NCI-H146 (cell line): ENCODE measurements around the gene ARHGAP26.
"Not testable (repeated sequence)": the region's sequence is repeated elsewhere in the genome, so short reads cannot be mapped to it uniquely, and the experiment has no call there.

Source experiments
- DNase-seq: peaks from one replicate; lab custom pipeline; 2025; lab: John Stamatoyannopoulos, UW

The ARHGAP26 gene

GRCh38 chr5:142959683-142960657, 189.8 kb downstream of the ARHGAP26 start:
- no peak for DNase-seq

- DNase-seq: no peak
These were observed 191.4 kb downstream of the ARHGAP26 start for GRCh38 chr5:142961440-142962173.

GRCh38 chr5:142962174-142962533, 192.0 kb downstream of the ARHGAP26 start:
- DNase-seq: no peak

GRCh38 chr5:142965258-142966120, 195.3 kb downstream of the ARHGAP26 start:
- DNase-seq: not testable (repeated sequence)

- DNase-seq: no peak
These were observed 195.9 kb downstream of the ARHGAP26 start for GRCh38 chr5:142966121-142966420.

- DNase-seq: no peak
These were observed 199.0 kb downstream of the ARHGAP26 start for GRCh38 chr5:142969186-142969585.

- no peak for DNase-seq
These were observed 199.7 kb downstream of the ARHGAP26 start for GRCh38 chr5:142969624-142970439.

GRCh38 chr5:142970440-142971030, 200.4 kb downstream of the ARHGAP26 start:
- no peak for DNase-seq

- DNase-seq: no peak
These were observed 201.3 kb downstream of the ARHGAP26 start for GRCh38 chr5:142971303-142972013.

- DNase-seq: no peak
These were observed 201.9 kb downstream of the ARHGAP26 start for GRCh38 chr5:142972064-142972570.

GRCh38 chr5:142973932-142974331, 203.8 kb downstream of the ARHGAP26 start:
- DNase-seq: no peak

GRCh38 chr5:142974409-142974808, 204.2 kb downstream of the ARHGAP26 start:
- DNase-seq: no peak

GRCh38 chr5:142976861-142977260, 206.7 kb downstream of the ARHGAP26 start:
- no peak for DNase-seq

GRCh38 chr5:142977363-142978051, 207.3 kb downstream of the ARHGAP26 start:
- no peak for DNase-seq

GRCh38 chr5:142978252-142978651, 208.1 kb downstream of the ARHGAP26 start:
- no peak for DNase-seq

- no peak for DNase-seq
These were observed 208.5 kb downstream of the ARHGAP26 start for GRCh38 chr5:142978726-142979125.

GRCh38 chr5:142979636-142980035, 209.5 kb downstream of the ARHGAP26 start:
- no peak for DNase-seq

GRCh38 chr5:142981475-142981874, 211.3 kb downstream of the ARHGAP26 start:
- no peak for DNase-seq
